GM10266 (cell line): ENCODE results near the gene COL5A1.
A peak's percentile ranks its signal among the peaks of the same experiment; 100 is the strongest.

Experiments used
- DNase-seq: peaks from one replicate; pipeline ENCODE4 v3.0.0; 2012; ENCODE audit errors: extremely low spot score
- TF ChIP-seq, protein P1 (sequence below): IDR thresholded peaks from 2 replicates; pipeline ENCODE4 v1.5.1; 2012; ENCODE audit warnings: mild to moderate bottlenecking, low read depth; ENCODE audit not compliant: control insufficient read depth, insufficient read depth; ENCODE audit errors: missing control alignments

Gene COL5A1

DNA sequence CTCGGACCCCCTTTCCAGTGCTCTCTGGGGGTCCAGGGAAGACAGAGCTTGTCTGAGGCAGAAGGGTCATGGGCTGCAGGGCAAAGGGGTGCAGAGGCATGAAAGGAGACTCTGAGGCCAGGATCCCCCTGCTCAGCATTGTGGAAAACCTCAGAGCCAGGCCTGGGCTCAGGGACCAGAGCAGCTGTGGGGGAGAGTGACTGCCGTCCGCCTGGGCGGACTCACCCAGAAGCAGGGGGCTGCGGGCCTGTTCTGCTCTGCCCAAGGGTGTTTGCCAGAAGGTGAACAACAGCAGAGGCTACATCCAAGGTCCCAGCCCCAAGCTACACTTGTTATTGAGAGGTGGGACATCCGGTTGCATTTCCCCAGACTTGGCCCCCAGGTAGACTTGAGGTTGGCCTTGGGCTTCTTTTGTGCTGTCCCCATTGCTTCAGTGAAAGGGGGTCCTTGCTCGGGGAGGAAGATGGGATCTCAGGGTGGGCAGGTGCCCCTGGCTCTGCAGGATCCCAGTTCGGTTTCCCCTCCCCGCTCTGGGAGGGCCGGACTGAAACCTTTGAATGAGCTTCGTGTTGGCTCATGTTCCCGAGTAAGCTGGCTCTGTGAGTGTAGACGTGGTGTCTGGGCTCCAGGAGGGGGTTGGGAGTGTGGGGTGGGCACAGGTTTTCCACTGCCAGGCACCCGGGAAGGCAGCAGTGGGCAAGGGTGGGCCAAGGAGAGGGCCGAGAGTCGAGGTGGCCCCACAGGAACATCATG is 92.1 kb downstream of the COL5A1 start:
- DNase-seq = no peak
- TF ChIP-seq, protein P1, sequence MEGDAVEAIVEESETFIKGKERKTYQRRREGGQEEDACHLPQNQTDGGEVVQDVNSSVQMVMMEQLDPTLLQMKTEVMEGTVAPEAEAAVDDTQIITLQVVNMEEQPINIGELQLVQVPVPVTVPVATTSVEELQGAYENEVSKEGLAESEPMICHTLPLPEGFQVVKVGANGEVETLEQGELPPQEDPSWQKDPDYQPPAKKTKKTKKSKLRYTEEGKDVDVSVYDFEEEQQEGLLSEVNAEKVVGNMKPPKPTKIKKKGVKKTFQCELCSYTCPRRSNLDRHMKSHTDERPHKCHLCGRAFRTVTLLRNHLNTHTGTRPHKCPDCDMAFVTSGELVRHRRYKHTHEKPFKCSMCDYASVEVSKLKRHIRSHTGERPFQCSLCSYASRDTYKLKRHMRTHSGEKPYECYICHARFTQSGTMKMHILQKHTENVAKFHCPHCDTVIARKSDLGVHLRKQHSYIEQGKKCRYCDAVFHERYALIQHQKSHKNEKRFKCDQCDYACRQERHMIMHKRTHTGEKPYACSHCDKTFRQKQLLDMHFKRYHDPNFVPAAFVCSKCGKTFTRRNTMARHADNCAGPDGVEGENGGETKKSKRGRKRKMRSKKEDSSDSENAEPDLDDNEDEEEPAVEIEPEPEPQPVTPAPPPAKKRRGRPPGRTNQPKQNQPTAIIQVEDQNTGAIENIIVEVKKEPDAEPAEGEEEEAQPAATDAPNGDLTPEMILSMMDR = no peak

- TF ChIP-seq, protein P1 = no peak
- DNase-seq = no peak
These were observed 92.7 kb downstream of the COL5A1 start for GRCh38 chr9:134734270-134734669.

- no peak for DNase-seq
- TF ChIP-seq, protein P1 = no peak
These were observed 94.0 kb downstream of the COL5A1 start for GRCh38 chr9:134735441-134736175.

DNA sequence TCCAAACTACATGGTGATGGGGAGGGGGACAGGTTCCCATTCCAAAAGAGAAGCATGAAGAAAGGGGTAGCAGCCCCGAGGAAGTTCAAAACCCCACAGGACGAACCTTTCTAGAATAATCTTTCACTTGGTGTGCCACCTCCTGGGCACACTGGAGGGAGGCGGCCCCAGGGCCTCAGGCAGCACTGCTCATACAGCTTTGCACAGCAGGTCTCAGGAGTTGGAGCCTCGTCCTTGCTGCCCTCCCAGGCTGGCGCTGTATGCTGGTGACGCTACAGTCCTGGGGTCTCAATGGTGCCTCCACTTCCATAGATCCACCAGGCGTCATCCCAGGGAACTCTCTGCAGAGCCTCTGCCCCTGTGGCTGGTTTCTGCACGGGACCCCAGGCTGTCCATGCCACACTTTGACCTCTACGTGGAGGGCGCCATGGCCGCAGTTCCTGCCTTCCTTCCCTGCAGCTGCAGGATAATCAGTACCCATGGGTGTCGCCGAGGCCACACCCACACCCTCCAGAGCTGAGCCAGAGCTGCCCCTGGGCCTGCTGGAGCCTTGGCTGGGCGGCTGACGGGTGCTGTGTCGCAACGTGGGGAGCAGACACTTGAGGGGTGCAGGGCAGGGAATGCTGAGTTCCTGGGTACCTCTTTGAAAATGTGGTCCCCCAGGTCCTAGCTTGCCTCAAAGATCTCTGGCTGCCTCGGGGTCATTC is 95.3 kb downstream of the COL5A1 start:
- TF ChIP-seq, protein P1 = no peak
- DNase-seq = no peak

DNA sequence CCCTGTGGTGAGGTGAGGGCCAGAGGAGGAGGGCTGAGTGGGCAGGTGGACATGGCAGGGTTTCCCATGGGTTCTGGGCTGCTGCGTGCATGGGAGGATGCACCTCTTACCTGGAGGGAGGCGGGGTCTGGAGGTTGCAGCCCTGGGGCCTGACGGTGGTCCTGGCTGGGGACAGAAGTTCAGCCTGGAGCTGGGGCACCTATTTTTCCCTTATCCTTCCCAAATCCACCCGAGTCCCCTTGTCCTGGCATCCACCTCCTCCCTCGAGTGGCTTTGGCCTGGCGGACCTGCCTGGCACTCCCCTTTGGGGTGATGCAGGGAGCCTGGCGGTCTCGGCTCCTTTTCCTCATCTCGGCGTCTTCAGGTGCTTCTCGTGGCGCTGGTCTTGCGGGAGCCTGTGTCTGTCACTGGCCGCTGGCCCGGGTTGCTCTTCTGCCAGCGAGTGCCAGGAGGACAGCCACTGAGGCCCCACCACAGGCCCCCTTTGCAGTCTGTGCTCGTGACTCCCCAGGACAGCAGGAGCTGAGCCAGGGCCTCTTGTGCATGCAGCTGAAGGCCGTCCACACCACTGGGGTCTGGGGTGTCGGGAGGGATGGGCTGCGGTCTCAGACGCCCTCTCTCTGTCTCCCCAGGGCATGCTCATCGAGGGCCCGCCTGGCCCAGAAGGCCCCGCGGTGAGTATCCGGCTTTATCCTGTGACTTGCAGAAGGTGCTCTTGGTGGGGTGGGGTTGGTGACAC is 96.4 kb downstream of the COL5A1 start:
- TF ChIP-seq, protein P1 = no peak
- DNase-seq = no peak

- no peak for DNase-seq
- TF ChIP-seq, protein P1 = peak; percentile 37
These were observed 97.5 kb downstream of the COL5A1 start for GRCh38 chr9:134738869-134739659.
